PFSK-1 (cell line): ENCODE data around the gene LILRA6.

Experiments used
- FOXP2 ChIP-seq: optimal IDR thresholded peaks from 2 replicates; pipeline ENCODE3; 2011; ENCODE audit warnings: borderline replicate concordance, control low read depth, inconsistent platforms; ENCODE audit not compliant: insufficient read depth; ENCODE audit errors: extremely low read length, extremely low read depth
- POLR2AphosphoS5 ChIP-seq: IDR thresholded peaks from 2 replicates; pipeline ENCODE4 v1.6.1; 2012; ENCODE audit warnings: low read depth, mild to moderate bottlenecking, control low read depth, low read length, moderate library complexity
- REST ChIP-seq, 2 experiments: IDR thresholded peaks; 2 replicates each; pipeline versions ENCODE4 v1.6.1 to v1.8.0; 2011 to 2012; ENCODE audit warnings: low read depth in 2 of 2, low read length in 2 of 2, control low read depth in 1 of 2, inconsistent platforms in 1 of 2, mild to moderate bottlenecking in 1 of 2, moderate library complexity in 1 of 2; ENCODE audit not compliant: insufficient read depth in 1 of 2
- SIN3A ChIP-seq: IDR thresholded peaks from 2 replicates; pipeline ENCODE4 v1.6.1; 2012; ENCODE audit warnings: mild to moderate bottlenecking, low read length, moderate library complexity, borderline replicate concordance; ENCODE audit not compliant: insufficient read depth
- TAF1 ChIP-seq: IDR thresholded peaks from 2 replicates; pipeline ENCODE4 v1.6.1; 2012; ENCODE audit warnings: low read length, control low read depth, borderline replicate concordance; ENCODE audit not compliant: insufficient read depth

DNA sequence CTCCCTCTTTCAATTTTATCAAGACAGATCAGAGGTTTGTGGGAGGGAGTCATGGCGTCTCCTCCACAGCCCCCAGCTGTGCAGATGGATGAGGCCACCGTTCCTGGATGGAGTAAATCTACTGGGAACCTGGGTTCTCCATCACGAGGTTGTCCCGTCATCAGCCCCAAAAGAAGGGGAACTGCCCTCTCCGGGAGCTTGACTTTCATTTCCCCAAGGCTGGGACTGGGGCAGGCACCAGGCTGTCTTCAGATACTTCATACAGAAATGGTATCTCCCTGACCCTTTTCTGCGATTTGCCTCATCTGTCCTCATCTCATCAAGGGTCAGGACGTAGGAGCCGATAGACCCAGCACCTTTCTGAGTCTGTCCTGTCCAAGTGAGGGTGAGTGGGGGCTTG, 28.5 kb upstream of the LILRA6 start:
- no peak for TF ChIP-seq SIN3A
- no peak for TF ChIP-seq REST (IDR thresholded peaks at IDR 0.05; ENCODE audit: insufficient read depth in 1 of 2, low read depth in 2 of 2, low read length in 2 of 2)
- no peak for TF ChIP-seq POLR2AphosphoS5
- TF ChIP-seq TAF1: no peak
- no peak for TF ChIP-seq FOXP2
